Mesenchymal stem cell (in vitro differentiated cells and primary cell): Measurements from ENCODE around the gene HOXD3.

Experiments
- DNase-seq: peaks from one replicate; pipeline ENCODE4 v3.0.0-alpha.2; 2013
- H2AFZ ChIP-seq: one replicate; pipeline ENCODE4 v1.6.1; 2013; ENCODE audit warnings: low read depth, mild to moderate bottlenecking, control low read depth, inconsistent platforms, low read length, moderate library complexity
- H2AK5ac ChIP-seq: 2 replicates; pipeline ENCODE4 v1.6.1; 2013; ENCODE audit warnings: low read length, moderate library complexity, mild to moderate bottlenecking, inconsistent platforms; ENCODE audit not compliant: severe bottlenecking
- H2BK120ac ChIP-seq: one replicate; pipeline ENCODE4 v1.6.1; 2013; ENCODE audit warnings: low read depth, mild to moderate bottlenecking, inconsistent platforms, low read length, moderate library complexity
- H2BK12ac ChIP-seq, 2 experiments: one replicate each; pipeline ENCODE4 v1.6.1; 2013; ENCODE audit warnings: inconsistent platforms in 2 of 2, low read length in 2 of 2, mild to moderate bottlenecking in 2 of 2, moderate library complexity in 2 of 2, control low read depth in 1 of 2
- H2BK15ac ChIP-seq: one replicate; pipeline ENCODE4 v1.6.1; 2013; ENCODE audit warnings: mild to moderate bottlenecking, low read depth, inconsistent platforms; ENCODE audit not compliant: poor library complexity, severe bottlenecking
- H2BK5ac ChIP-seq: 2 replicates; pipeline ENCODE4 v1.6.1; 2013; ENCODE audit warnings: low read depth, mild to moderate bottlenecking, low read length, control low read depth, inconsistent platforms; ENCODE audit not compliant: poor library complexity, severe bottlenecking
- H3K14ac ChIP-seq, 2 experiments: one replicate each; pipeline ENCODE4 v1.6.1; 2013; ENCODE audit warnings: inconsistent platforms in 2 of 2, low read length in 2 of 2, control low read depth in 1 of 2, mild to moderate bottlenecking in 1 of 2, moderate library complexity in 1 of 2
- H3K18ac ChIP-seq, 2 experiments: one replicate each; pipeline ENCODE4 v1.6.1; 2013; ENCODE audit warnings: inconsistent platforms in 2 of 2, low read length in 2 of 2, control low read depth in 1 of 2, low read depth in 1 of 2, mild to moderate bottlenecking in 1 of 2
- H3K23ac ChIP-seq, 2 experiments: one replicate each; pipeline ENCODE4 v1.6.1; 2013; ENCODE audit warnings: inconsistent platforms in 2 of 2, low read length in 2 of 2, mild to moderate bottlenecking in 2 of 2, moderate library complexity in 2 of 2, control low read depth in 1 of 2
- H3K27ac ChIP-seq: 2 replicates; pipeline ENCODE4 v1.5.1; 2013; ENCODE audit warnings: mild to moderate bottlenecking, moderate library complexity, low read length, control low read depth, inconsistent platforms; ENCODE audit not compliant: poor library complexity, severe bottlenecking
- H3K27me3 ChIP-seq, 2 experiments: 2 replicates each; pipeline versions ENCODE4 v1.6.1 to v1.7.0; 2013; ENCODE audit warnings: low read length in 2 of 2, mild to moderate bottlenecking in 2 of 2, moderate library complexity in 2 of 2, control low read depth in 1 of 2, inconsistent platforms in 1 of 2; ENCODE audit not compliant: control insufficient read depth in 1 of 2, insufficient read depth in 1 of 2
- H3K36me3 ChIP-seq, 2 experiments: 2 replicates each; pipeline versions ENCODE4 v1.6.1 to v1.7.0; 2013; ENCODE audit warnings: low read length in 2 of 2, control low read depth in 1 of 2, inconsistent platforms in 1 of 2, low read depth in 1 of 2, mild to moderate bottlenecking in 1 of 2; ENCODE audit not compliant: insufficient read depth in 2 of 2, control insufficient read depth in 1 of 2
- H3K4ac ChIP-seq, 2 experiments: one replicate each; pipeline ENCODE4 v1.6.1; 2013; ENCODE audit warnings: inconsistent platforms in 2 of 2, low read length in 2 of 2, mild to moderate bottlenecking in 2 of 2, moderate library complexity in 2 of 2, control low read depth in 1 of 2, low read depth in 1 of 2
- H3K4me1 ChIP-seq: 2 replicates; pipeline ENCODE4 v1.6.1; 2013; ENCODE audit warnings: low read depth, low read length, control low read depth; ENCODE audit not compliant: control insufficient read depth, insufficient read depth
- H3K4me2 ChIP-seq: 2 replicates; pipeline ENCODE4 v1.6.1; 2013; ENCODE audit warnings: low read length, mild to moderate bottlenecking, inconsistent platforms; ENCODE audit not compliant: poor library complexity, severe bottlenecking
- H3K4me3 ChIP-seq, 2 experiments: 2 replicates each; pipeline versions ENCODE4 v1.5.1 to v1.7.0; 2013; ENCODE audit warnings: low read length in 2 of 2, mild to moderate bottlenecking in 2 of 2, control low read depth in 1 of 2, low read depth in 1 of 2; ENCODE audit not compliant: insufficient read depth in 1 of 2
- H3K79me1 ChIP-seq: replicated peaks from 2 replicates; pipeline ENCODE4 v1.6.1; 2013; ENCODE audit warnings: mild to moderate bottlenecking, control low read depth, low read length, inconsistent platforms; ENCODE audit not compliant: poor library complexity, severe bottlenecking
- H3K9ac ChIP-seq: 2 replicates; pipeline ENCODE4 v1.7.0; 2013; ENCODE audit warnings: mild to moderate bottlenecking, low read length, moderate library complexity
- H3K9me3 ChIP-seq: 2 replicates; pipeline ENCODE4 v1.7.0; 2013; ENCODE audit warnings: mild to moderate bottlenecking, low read length; ENCODE audit not compliant: control insufficient read depth
- H4K8ac ChIP-seq: one replicate; pipeline ENCODE4 v1.6.1; 2013; ENCODE audit warnings: inconsistent platforms, mild to moderate bottlenecking, low read length, moderate library complexity
- H4K91ac ChIP-seq: one replicate; pipeline ENCODE4 v1.6.1; 2013; ENCODE audit warnings: mild to moderate bottlenecking, low read length, inconsistent platforms
- WGBS: methylation state at CpG from one replicate; pipeline ENCODE4 v1.1.7; 2013; ENCODE audit warnings: mixed read lengths; 5-methylcytosine and 5-hydroxymethylcytosine counted together

The HOXD3 gene

DNA sequence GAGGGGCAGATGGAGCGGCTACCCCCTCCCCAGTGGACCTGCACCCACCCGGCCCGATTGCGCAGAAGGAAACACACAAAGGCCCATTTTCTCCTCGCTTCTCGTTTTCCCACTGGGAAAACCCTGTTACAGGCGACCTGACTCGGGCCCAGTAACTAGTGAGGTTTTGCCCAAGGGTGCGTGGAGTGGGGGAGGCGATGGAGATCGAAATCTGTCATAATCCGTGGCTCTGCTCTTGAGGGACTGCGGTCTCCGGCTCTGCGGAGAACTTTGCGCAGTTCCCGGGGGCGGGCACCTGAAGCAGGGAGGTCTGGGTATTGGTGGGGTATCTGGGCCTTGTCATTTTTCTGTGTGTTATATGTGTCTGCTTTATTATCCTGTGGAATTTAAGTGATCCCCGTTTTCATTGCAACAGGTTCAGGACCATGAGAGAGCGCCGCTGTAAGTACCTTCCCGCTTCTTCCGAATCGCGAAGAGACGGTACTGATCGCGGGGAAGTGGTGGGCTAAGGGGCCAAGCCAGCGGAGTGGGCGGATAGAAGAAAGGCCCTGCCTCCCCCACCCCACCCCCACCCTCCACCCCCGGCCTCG, 9.8 kb upstream of the HOXD3 start:
- Histone ChIP-seq H2AK5ac (no peak overlapping the region), H3K27me3 (peaks cover 0 to 67% of the 10 kb centered on the region in 2 experiments), H4K91ac (no peak overlapping the region), H3K14ac (no peak overlapping the region), H2BK120ac (no peak overlapping the region), H3K23ac (no peak overlapping the region), H3K27ac (no peak overlapping the region), H3K4me1 (peaks cover 9% of the 10 kb centered on the region), H2AFZ (no peak overlapping the region), H3K4me3 (no peak overlapping the region), H3K9ac (no peak overlapping the region), H3K79me1 (peaks cover 14% of the 10 kb centered on the region), H2BK12ac (no peak overlapping the region), H4K8ac (no peak overlapping the region), H3K4ac (no peak overlapping the region), H2BK15ac (no peak overlapping the region), H3K18ac (no peak overlapping the region), H3K4me2 (no peak overlapping the region), H3K9me3 (no peaks in the 10 kb centered on the region), H2BK5ac (no peak overlapping the region), H3K36me3 (peaks cover 3 to 10% of the 10 kb centered on the region in 2 experiments)
- no peak for DNase-seq
- 32% methylated on average over 19 of the region's 32 CpGs for WGBS

DNA sequence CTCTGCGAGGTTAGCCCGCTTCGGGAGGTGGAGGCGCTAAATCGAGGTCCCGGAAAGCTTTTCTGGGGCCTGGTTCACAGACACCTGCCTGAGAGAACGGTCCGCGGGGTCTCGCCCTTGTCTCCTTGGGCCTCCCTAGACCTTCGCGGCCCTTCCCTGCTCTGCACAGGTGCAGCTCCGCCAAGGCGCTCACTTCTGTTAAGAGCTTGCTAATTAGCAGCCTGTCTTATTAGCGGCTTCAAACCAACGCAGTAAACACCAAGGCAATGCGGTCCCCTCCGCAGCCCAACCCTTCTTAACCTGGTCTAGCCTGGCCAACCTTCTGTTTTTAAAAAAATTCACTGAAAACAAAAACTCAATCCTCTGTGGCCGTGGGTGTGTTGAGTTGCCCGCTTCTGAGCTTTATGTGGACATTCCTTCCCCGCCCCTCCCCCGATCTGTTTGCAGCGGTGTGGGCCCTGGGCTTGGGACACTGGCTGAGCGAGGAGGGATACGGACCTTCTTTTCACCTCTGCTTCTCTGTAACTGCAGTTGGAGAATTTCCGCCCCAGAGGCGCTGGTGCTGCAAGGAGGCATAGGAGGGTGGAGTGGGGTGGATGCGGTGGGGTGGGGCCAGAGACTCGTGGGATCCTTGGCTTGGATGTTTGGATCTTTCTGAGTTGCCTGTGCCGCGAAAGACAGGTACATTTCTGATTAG, 9.2 kb upstream of the HOXD3 start:
- no peak overlapping the region for H4K8ac ChIP-seq
- H2BK12ac ChIP-seq: no peak overlapping the region
- H2BK120ac ChIP-seq: no peak overlapping the region
- H3K18ac ChIP-seq: no peak overlapping the region
- no peak overlapping the region for H3K27ac ChIP-seq
- H3K9ac ChIP-seq: no peak overlapping the region
- no peak overlapping the region for H3K4me3 ChIP-seq
- no peak overlapping the region for H4K91ac ChIP-seq
- no peak overlapping the region for H3K4ac ChIP-seq
- peaks cover 7 to 13% of the 10 kb centered on the region in 2 experiments for H3K36me3 ChIP-seq
- no peak overlapping the region for H2BK5ac ChIP-seq
- H3K27me3 ChIP-seq: peaks cover 0 to 68% of the 10 kb centered on the region in 2 experiments
- H3K14ac ChIP-seq: no peak overlapping the region
- H2AK5ac ChIP-seq: no peak overlapping the region
- no peak overlapping the region for H2BK15ac ChIP-seq
- H3K79me1 ChIP-seq: peaks cover 13% of the 10 kb centered on the region
- peaks cover 12% of the 10 kb centered on the region for H3K4me1 ChIP-seq
- H3K4me2 ChIP-seq: no peak overlapping the region
- H2AFZ ChIP-seq: no peak overlapping the region
- peak overlapping the region in 1 of 2 experiments; percentile 95 for H3K23ac ChIP-seq
- DNase-seq: no peak
- H3K9me3 ChIP-seq: no peaks in the 10 kb centered on the region
- WGBS: 18% methylated on average over 31 of the region's 31 CpGs

DNA sequence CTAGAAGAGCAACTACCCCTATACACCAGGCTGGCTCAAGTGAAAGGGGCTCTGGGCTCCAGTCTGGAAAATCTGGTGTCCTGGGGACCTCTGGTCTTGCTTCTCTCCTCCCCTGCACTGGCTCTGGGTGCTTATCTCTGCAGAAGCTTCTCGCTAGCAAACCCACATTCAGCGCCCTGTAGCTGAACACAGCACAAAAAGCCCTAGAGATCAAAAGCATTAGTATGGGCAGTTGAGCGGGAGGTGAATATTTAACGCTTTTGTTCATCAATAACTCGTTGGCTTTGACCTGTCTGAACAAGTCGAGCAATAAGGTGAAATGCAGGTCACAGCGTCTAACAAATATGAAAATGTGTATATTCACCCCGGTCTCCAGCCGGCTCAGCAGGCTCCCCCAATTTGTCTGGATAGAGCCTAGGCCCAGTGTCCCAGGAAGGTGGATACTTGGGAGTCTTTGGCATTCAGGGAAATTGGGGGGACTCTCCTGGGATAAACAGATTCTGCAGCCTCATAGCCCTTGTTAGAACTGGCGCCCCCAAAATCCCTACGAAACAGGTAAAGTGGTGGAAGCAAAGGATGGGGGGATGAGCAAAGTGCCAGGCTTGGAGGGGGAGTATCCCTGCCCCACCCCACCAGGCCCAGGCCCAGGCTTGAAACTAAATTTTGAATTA, 8.2 kb upstream of the HOXD3 start:
- Histone ChIP-seq H2AK5ac (no peak overlapping the region), H2BK12ac (no peak overlapping the region), H3K79me1 (peaks cover 8% of the 10 kb centered on the region), H3K4me2 (no peak overlapping the region), H3K23ac (no peak overlapping the region), H2BK120ac (no peak overlapping the region), H2BK15ac (no peak overlapping the region), H3K27ac (no peak overlapping the region), H3K9me3 (no peaks in the 10 kb centered on the region), H3K4ac (no peak overlapping the region), H3K9ac (no peak overlapping the region), H3K4me3 (no peak overlapping the region), H3K18ac (no peak overlapping the region), H3K27me3 (peaks cover 0 to 68% of the 10 kb centered on the region in 2 experiments), H4K8ac (no peak overlapping the region), H2BK5ac (no peak overlapping the region), H4K91ac (no peak overlapping the region), H2AFZ (no peak overlapping the region), H3K4me1 (peaks cover 12% of the 10 kb centered on the region), H3K14ac (no peak overlapping the region), H3K36me3 (peaks cover 9 to 14% of the 10 kb centered on the region in 2 experiments)
- 45% methylated on average over 11 of the region's 11 CpGs for WGBS
- DNase-seq: no peak

DNA sequence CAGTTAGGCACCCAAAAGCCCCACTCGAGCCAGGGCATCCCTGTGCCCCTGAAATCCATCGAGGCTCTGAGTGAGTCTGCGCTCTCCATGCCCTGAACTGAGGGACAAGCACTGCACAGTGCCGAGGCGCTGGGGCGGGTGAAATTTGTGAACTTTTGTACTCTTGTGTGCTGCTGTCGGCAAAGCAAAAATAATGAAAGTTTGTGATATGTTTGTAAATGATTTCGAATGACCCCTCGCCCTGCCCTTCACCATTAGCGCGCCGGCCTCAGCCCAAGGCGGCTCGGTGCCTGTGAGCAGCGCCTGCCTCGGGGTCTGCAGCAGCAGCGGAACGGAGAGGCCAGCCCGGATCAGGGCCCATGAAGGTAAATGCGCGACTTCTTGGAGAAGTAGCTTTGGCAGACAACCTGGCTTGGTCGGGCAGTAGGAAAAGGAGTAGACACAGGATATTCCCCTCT, 7.6 kb upstream of the HOXD3 start:
- no peak overlapping the region for H2BK5ac ChIP-seq
- no peak overlapping the region for H3K18ac ChIP-seq
- no peak overlapping the region for H2AFZ ChIP-seq
- H3K36me3 ChIP-seq: peaks cover 10 to 14% of the 10 kb centered on the region in 2 experiments
- no peak overlapping the region for H3K14ac ChIP-seq
- H3K4me3 ChIP-seq: no peak overlapping the region
- WGBS: 30% methylated on average over 22 of the region's 22 CpGs
- H3K4ac ChIP-seq: no peak overlapping the region
- no peak overlapping the region for H4K8ac ChIP-seq
- H2AK5ac ChIP-seq: no peak overlapping the region
- peaks cover 8% of the 10 kb centered on the region for H3K79me1 ChIP-seq
- H3K9me3 ChIP-seq: no peaks in the 10 kb centered on the region
- DNase-seq: no peak
- H3K4me2 ChIP-seq: no peak overlapping the region
- H2BK15ac ChIP-seq: no peak overlapping the region
- no peak overlapping the region for H3K27ac ChIP-seq
- peaks cover 12% of the 10 kb centered on the region for H3K4me1 ChIP-seq
- H3K9ac ChIP-seq: no peak overlapping the region
- H3K27me3 ChIP-seq: peaks cover 0 to 68% of the 10 kb centered on the region in 2 experiments
- H4K91ac ChIP-seq: no peak overlapping the region
- no peak overlapping the region for H2BK12ac ChIP-seq
- H2BK120ac ChIP-seq: no peak overlapping the region
- H3K23ac ChIP-seq: peak overlapping the region in 1 of 2 experiments; percentile 42
